Keratinocyte (primary cell): Measurements from ENCODE around the gene ZMIZ1.

Experiments used
- EZH2 ChIP-seq: IDR thresholded peaks from one replicate; pipeline ENCODE4 v1.6.1; 2012; ENCODE audit warnings: inconsistent platforms, mild to moderate bottlenecking, low read length, moderate library complexity
- TF ChIP-seq, protein P1 (sequence below), 3 experiments: IDR thresholded peaks in 1 of 3; conservative IDR thresholded peaks in 1 of 3; optimal IDR thresholded peaks in 1 of 3; 2 replicates in 2 of 3; 3 replicates in 1 of 3; pipeline versions ENCODE3 to v1.5.1; 2011; ENCODE audit warnings: low read length in 3 of 3, mild to moderate bottlenecking in 3 of 3, moderate library complexity in 2 of 3, control low read depth in 1 of 3, inconsistent platforms in 1 of 3; ENCODE audit not compliant: insufficient read depth in 2 of 3; ENCODE audit errors: extremely low read depth in 1 of 3

DNA sequence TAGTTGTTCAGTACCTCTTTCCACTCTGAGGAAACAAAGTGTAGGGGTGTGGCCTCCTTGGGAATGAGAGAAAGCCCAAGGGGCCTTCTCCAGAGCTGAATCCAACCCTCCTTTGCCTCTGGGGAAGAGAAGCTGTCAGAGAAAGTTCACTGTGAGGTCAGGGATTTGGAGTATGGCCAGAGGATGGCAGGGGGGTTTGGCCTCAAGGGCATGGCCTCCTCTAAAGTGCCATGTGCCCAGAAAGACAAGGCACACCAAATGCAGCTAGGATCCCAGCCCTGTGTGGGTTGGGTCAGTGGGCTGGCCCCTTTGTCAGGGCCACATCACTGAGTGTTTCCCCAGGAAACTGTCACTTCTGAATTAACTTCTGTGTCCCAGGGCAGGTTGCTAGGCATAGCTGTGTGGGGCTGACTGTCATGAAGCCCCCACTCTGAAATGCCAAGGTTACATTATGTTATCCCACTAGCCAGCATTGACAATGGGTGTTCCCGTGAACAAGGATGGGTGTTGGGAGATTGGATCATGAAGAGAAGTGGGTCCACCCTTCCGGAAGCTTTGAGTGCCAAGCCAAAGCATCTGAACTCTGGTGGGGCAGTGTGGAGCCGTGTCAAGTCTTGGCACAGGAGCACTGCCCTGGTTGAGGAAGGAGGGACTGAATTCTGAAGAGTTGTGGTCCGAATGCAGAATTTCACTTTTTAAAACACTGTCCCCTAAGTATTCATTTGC lies 123.3 kb downstream of the ZMIZ1 start:
- TF ChIP-seq, protein P1, sequence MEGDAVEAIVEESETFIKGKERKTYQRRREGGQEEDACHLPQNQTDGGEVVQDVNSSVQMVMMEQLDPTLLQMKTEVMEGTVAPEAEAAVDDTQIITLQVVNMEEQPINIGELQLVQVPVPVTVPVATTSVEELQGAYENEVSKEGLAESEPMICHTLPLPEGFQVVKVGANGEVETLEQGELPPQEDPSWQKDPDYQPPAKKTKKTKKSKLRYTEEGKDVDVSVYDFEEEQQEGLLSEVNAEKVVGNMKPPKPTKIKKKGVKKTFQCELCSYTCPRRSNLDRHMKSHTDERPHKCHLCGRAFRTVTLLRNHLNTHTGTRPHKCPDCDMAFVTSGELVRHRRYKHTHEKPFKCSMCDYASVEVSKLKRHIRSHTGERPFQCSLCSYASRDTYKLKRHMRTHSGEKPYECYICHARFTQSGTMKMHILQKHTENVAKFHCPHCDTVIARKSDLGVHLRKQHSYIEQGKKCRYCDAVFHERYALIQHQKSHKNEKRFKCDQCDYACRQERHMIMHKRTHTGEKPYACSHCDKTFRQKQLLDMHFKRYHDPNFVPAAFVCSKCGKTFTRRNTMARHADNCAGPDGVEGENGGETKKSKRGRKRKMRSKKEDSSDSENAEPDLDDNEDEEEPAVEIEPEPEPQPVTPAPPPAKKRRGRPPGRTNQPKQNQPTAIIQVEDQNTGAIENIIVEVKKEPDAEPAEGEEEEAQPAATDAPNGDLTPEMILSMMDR (optimal IDR thresholded peaks at IDR 0.05 in 1 of 3, IDR thresholded peaks at IDR 0.05 in 1 of 3, conservative IDR thresholded peaks at IDR 0.05 in 1 of 3; ENCODE audit: extremely low read depth in 1 of 3, insufficient read depth in 2 of 3, low read length in 3 of 3) = no peak
- no peak for TF ChIP-seq EZH2
